HG03159 (cell line): ENCODE data around the gene LCT.
A peak's percentile ranks its signal among the peaks of the same experiment; 100 is the strongest.
"Not testable (repeated sequence)": the region's sequence is repeated elsewhere in the genome, so short reads cannot be mapped to it uniquely, and the experiment has no call there.

Experiments
- ATAC-seq: cut with Tn5 transposase; IDR thresholded peaks from one replicate; pipeline ENCODE4 v1.9.1; 2021; ENCODE audit warnings: mild to moderate bottlenecking, moderate library complexity; ENCODE audit not compliant: unreplicated experiment

LCT gene

GRCh38 chr2:135798275-135798705 lies 38.7 kb downstream of the LCT start:
- ATAC-seq: no peak

GRCh38 chr2:135797497-135798274 lies 39.3 kb downstream of the LCT start:
- ATAC-seq: peak; percentile 73

GRCh38 chr2:135796606-135797005 lies 40.4 kb downstream of the LCT start:
- no peak for ATAC-seq

- not testable (repeated sequence) for ATAC-seq
These were observed 41.3 kb downstream of the LCT start for GRCh38 chr2:135795641-135796040.

GRCh38 chr2:135792401-135793150 lies 44.4 kb downstream of the LCT start:
- no peak for ATAC-seq

GRCh38 chr2:135791418-135792190 lies 45.4 kb downstream of the LCT start:
- no peak for ATAC-seq

GRCh38 chr2:135790423-135790822 lies 46.6 kb downstream of the LCT start:
- no peak for ATAC-seq

GRCh38 chr2:135786823-135787222 lies 50.2 kb downstream of the LCT start:
- no peak for ATAC-seq

GRCh38 chr2:135785032-135785431 lies 52.0 kb downstream of the LCT start:
- no peak for ATAC-seq

GRCh38 chr2:135783439-135783838 lies 53.5 kb downstream of the LCT start:
- ATAC-seq: no peak

GRCh38 chr2:135782231-135782630 lies 54.8 kb downstream of the LCT start:
- ATAC-seq: no peak

GRCh38 chr2:135776367-135776766 lies 60.6 kb downstream of the LCT start:
- no peak for ATAC-seq

GRCh38 chr2:135775420-135775819 lies 61.6 kb downstream of the LCT start:
- ATAC-seq: no peak

GRCh38 chr2:135773917-135774316 lies 63.1 kb downstream of the LCT start:
- ATAC-seq: no peak

- no peak for ATAC-seq
These were observed 63.7 kb downstream of the LCT start for GRCh38 chr2:135773319-135773718.

GRCh38 chr2:135768863-135769262 lies 68.1 kb downstream of the LCT start:
- ATAC-seq: no peak

GRCh38 chr2:135762530-135762929 lies 74.5 kb downstream of the LCT start:
- no peak for ATAC-seq

GRCh38 chr2:135762022-135762421 lies 75.0 kb downstream of the LCT start:
- no peak for ATAC-seq

GRCh38 chr2:135756692-135757091 lies 80.3 kb downstream of the LCT start:
- ATAC-seq: no peak

- no peak for ATAC-seq
These were observed 81.4 kb downstream of the LCT start for GRCh38 chr2:135755573-135755972.

- no peak for ATAC-seq
These were observed 91.4 kb downstream of the LCT start for GRCh38 chr2:135745545-135745944.
